HTERT RPE-1 (cell line): ENCODE measurements around the gene FLNB.
"Not testable (repeated sequence)": the region's sequence is repeated elsewhere in the genome, so short reads cannot be mapped to it uniquely, and the experiment has no call there.

Experiments
- in situ Hi-C: fragments of 300-500 bp; cut with MboI; formaldehyde crosslinking; loops from 4 replicates; pipeline ENCODE4 v1.14.3; 2020; ENCODE audit warnings: low sequenced_read_pairs

FLNB gene

GRCh38 chr3:58198362-58198761, 190.1 kb downstream of the FLNB start:
- in situ Hi-C loops = no loop called here

GRCh38 chr3:58198804-58199203, 190.6 kb downstream of the FLNB start:
- in situ Hi-C loops = no loop called here

GRCh38 chr3:58200121-58200709, 192.0 kb downstream of the FLNB start:
- in situ Hi-C loops = no loop called here

GRCh38 chr3:58200846-58201355, 192.7 kb downstream of the FLNB start:
- in situ Hi-C loops = no loop called here

- in situ Hi-C loops = not testable (repeated sequence)
These were observed 193.2 kb downstream of the FLNB start for GRCh38 chr3:58201451-58201850.

GRCh38 chr3:58202917-58203360, 194.7 kb downstream of the FLNB start:
- in situ Hi-C loops = no loop called here

- in situ Hi-C loops = no loop called here
These were observed 195.3 kb downstream of the FLNB start for GRCh38 chr3:58203541-58203940.

- in situ Hi-C loops = no loop called here
These were observed 196.5 kb downstream of the FLNB start for GRCh38 chr3:58204720-58205119.

- in situ Hi-C loops = no loop called here
These were observed 197.8 kb downstream of the FLNB start for GRCh38 chr3:58205981-58206380.

- in situ Hi-C loops = no loop called here
These were observed 198.3 kb downstream of the FLNB start for GRCh38 chr3:58206406-58207011.

- in situ Hi-C loops = no loop called here
These were observed 199.7 kb downstream of the FLNB start for GRCh38 chr3:58207954-58208353.

- in situ Hi-C loops = no loop called here
These were observed 201.7 kb downstream of the FLNB start for GRCh38 chr3:58209933-58210332.

- in situ Hi-C loops = no loop called here
These were observed 202.7 kb downstream of the FLNB start, which contains the start of gene DNASE1L3 for GRCh38 chr3:58210761-58211460. DNASE1L3 (minus strand) TSS chr3:58210972; CDS start chr3:58210906, 66 bp downstream.

GRCh38 chr3:58214484-58215316, 206.5 kb downstream of the FLNB start:
- in situ Hi-C loops = no loop called here

GRCh38 chr3:58215317-58216025, 207.2 kb downstream of the FLNB start:
- in situ Hi-C loops = no loop called here

GRCh38 chr3:58216496-58217195, 208.4 kb downstream of the FLNB start:
- in situ Hi-C loops = no loop called here

- in situ Hi-C loops = no loop called here
These were observed 209.1 kb downstream of the FLNB start for GRCh38 chr3:58217209-58217811.

- in situ Hi-C loops = no loop called here
These were observed 210.7 kb downstream of the FLNB start for GRCh38 chr3:58218904-58219303.
